ENCODE data around the gene STAG1.
"Not testable (repeated sequence)": the region's sequence is repeated elsewhere in the genome, so short reads cannot be mapped to it uniquely, and the experiment has no call there.

STAG1 gene

DNA sequence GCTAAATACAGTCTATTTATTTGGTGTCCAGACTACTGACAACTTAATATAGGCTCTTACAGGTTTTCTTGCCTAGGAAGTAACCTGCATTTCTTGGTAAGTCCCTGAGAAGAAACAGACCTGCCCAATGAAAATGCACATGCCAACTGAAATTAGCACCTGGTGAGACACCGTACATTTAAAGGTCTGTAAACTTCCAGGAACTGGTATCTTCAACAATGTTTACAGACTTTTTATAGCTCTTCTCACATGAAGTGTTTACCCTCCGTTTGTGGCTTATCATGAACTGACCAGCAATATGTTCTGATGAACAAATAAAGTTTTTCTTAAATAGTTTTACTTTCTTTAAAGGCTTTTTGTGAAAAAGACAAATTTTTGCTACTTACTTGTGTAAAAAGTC is 408.7 kb downstream of the STAG1 start:
- H3K4ac ChIP-seq (ENCODE audit: low read depth, low read length): no peak overlapping the region
- H2BK5ac ChIP-seq (ENCODE audit: low read depth, low read length, poor library complexity): no peak overlapping the region
- WGBS (ENCODE audit: extremely low coverage, insufficient coverage, insufficient read length): no CpG with 5 or more reads among the region's 2 CpGs

GRCh38 chr3:136336329-136337100 is 415.7 kb downstream of the STAG1 start:
- Histone ChIP-seq H3K4me1 (ENCODE audit: control insufficient read depth in 1 of 2, insufficient read depth in 2 of 2, low read length in 2 of 2) (no peaks in the 10 kb centered on the region), H4K8ac (ENCODE audit: low read depth, low read length) (no peak overlapping the region), H3K4me3 (ENCODE audit: low read depth, low read length) (no peak overlapping the region), H3K9ac (ENCODE audit: low read length) (no peak overlapping the region), H3K4me2 (ENCODE audit: low read length) (no peak overlapping the region), H3K79me1 (ENCODE audit: low read length) (no peaks in the 10 kb centered on the region), H2AK5ac (ENCODE audit: low read length) (no peak overlapping the region), H3K79me2 (ENCODE audit: control insufficient read depth, insufficient read depth, low read length, poor library complexity) (no peaks in the 10 kb centered on the region), H4K12ac (ENCODE audit: low read depth, low read length) (no peak overlapping the region), H3K36me3 (ENCODE audit: control insufficient read depth in 1 of 2, insufficient read depth in 2 of 2, low read length in 2 of 2) (peaks cover 6 to 26% of the 10 kb centered on the region in 2 experiments), H3K23ac (ENCODE audit: low read length) (no peak overlapping the region), H3K9me3 (ENCODE audit: insufficient read depth, low read depth, low read length) (no peaks in the 10 kb centered on the region), H3K14ac (ENCODE audit: low read length) (no peak overlapping the region), H4K91ac (ENCODE audit: low read depth, low read length) (no peak overlapping the region), H3K18ac (ENCODE audit: low read length) (no peak overlapping the region), H2BK12ac (ENCODE audit: low read length) (no peak overlapping the region), H3K27ac (ENCODE audit: low read depth, low read length) (no peak overlapping the region), H2BK5ac (ENCODE audit: low read depth, low read length, poor library complexity) (no peak overlapping the region), H2AFZ (ENCODE audit: insufficient read depth, low read length, poor library complexity) (no peak overlapping the region), H3K27me3 (ENCODE audit: insufficient read depth, low read length) (no peaks in the 10 kb centered on the region), H2BK120ac (ENCODE audit: insufficient read depth, low read length, poor library complexity) (no peak overlapping the region), H3K4ac (ENCODE audit: low read depth, low read length) (no peak overlapping the region)
- no CpG with 5 or more reads among the region's 4 CpGs for WGBS (ENCODE audit: extremely low coverage, insufficient coverage, insufficient read length)
- no peak for DNase-seq

More for the DNA sequence above, 408.7 kb downstream of the STAG1 start:
- no peaks in the 10 kb centered on the region for H3K79me1 ChIP-seq (ENCODE audit: low read length)
- H3K36me3 ChIP-seq (ENCODE audit: control insufficient read depth in 1 of 2, insufficient read depth in 2 of 2, low read length in 2 of 2): peaks cover 2 to 3% of the 10 kb centered on the region in 2 experiments
- H3K27ac ChIP-seq (ENCODE audit: low read depth, low read length): peak overlapping the region; percentile 9
- H4K8ac ChIP-seq (ENCODE audit: low read depth, low read length): no peak overlapping the region
- H3K4me1 ChIP-seq (ENCODE audit: control insufficient read depth in 1 of 2, insufficient read depth in 2 of 2, low read length in 2 of 2): peaks cover 7% of the 10 kb centered on the region in 2 experiments
- no peak overlapping the region for H4K91ac ChIP-seq (ENCODE audit: low read depth, low read length)
- no peak overlapping the region for H2BK12ac ChIP-seq (ENCODE audit: low read length)
- H3K23ac ChIP-seq (ENCODE audit: low read length): no peak overlapping the region
- H2AFZ ChIP-seq (ENCODE audit: insufficient read depth, low read length, poor library complexity): no peak overlapping the region
- H4K12ac ChIP-seq (ENCODE audit: low read depth, low read length): no peak overlapping the region
- no peak overlapping the region for H3K14ac ChIP-seq (ENCODE audit: low read length)
- no peaks in the 10 kb centered on the region for H3K9me3 ChIP-seq (ENCODE audit: insufficient read depth, low read depth, low read length)
- H3K4me3 ChIP-seq (ENCODE audit: low read depth, low read length): no peak overlapping the region
- no peak overlapping the region for H3K9ac ChIP-seq (ENCODE audit: low read length)
- H3K4me2 ChIP-seq (ENCODE audit: low read length): no peak overlapping the region
- H3K18ac ChIP-seq (ENCODE audit: low read length): no peak overlapping the region
- H3K79me2 ChIP-seq (ENCODE audit: control insufficient read depth, insufficient read depth, low read length, poor library complexity): no peaks in the 10 kb centered on the region
- H3K27me3 ChIP-seq (ENCODE audit: insufficient read depth, low read length): no peaks in the 10 kb centered on the region
- H2BK120ac ChIP-seq (ENCODE audit: insufficient read depth, low read length, poor library complexity): no peak overlapping the region
- H2AK5ac ChIP-seq (ENCODE audit: low read length): no peak overlapping the region
- DNase-seq: no peak

DNA sequence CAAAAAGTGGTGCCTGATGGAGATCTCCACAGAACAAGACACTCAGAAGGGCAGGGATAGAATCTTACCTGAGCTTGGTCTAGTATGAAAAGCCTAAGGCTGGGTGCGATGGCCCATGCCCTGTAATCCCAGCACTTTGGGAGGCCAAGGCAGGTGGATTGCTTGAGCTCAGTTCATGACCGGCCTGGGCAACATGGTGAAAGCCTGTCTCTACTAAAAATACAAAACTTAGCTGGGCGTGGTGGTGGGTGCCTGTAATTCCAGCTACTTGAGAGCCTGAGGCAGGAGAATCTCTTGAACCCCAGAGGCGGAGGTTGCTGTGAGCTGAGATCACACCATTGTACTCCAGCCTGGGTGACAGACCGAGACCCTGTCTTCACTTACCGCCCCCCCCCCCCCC is 417.5 kb downstream of the STAG1 start:
- not testable (repeated sequence) for H3K79me1 ChIP-seq (ENCODE audit: low read length)
- no CpG with 5 or more reads among the region's 6 CpGs for WGBS (ENCODE audit: extremely low coverage, insufficient coverage, insufficient read length)

DNA sequence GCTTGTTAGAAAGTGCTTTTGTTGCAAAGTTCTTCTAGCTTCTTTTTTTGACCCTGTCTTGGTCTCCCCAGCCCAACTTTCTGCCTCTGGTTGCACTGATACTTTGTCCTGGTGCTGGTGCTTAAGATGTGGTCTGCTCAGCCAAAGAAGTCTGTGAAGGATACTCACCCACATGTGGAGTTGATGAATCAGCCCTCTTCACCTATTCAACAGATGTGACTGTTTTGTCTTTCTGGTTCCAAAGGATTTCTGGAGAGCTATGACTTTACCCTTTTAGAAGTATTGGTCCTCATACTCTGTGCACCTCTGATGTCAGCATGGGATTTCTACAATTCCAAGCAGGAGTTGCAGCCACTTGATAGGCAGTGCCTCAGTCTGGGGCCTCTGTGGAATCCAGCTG is 418.0 kb downstream of the STAG1 start:
- no peak overlapping the region for H4K91ac ChIP-seq (ENCODE audit: low read depth, low read length)
- H2AK5ac ChIP-seq (ENCODE audit: low read length): no peak overlapping the region
- H3K18ac ChIP-seq (ENCODE audit: low read length): no peak overlapping the region

More for the DNA sequence above, 417.5 kb downstream of the STAG1 start:
- H3K4me1 ChIP-seq (ENCODE audit: control insufficient read depth in 1 of 2, insufficient read depth in 2 of 2, low read length in 2 of 2); H3K4me2 ChIP-seq (ENCODE audit: low read length); H3K4me3 ChIP-seq (ENCODE audit: low read depth, low read length); H3K79me2 ChIP-seq (ENCODE audit: control insufficient read depth, insufficient read depth, low read length, poor library complexity); H2BK120ac ChIP-seq (ENCODE audit: insufficient read depth, low read length, poor library complexity); H2AK5ac ChIP-seq (ENCODE audit: low read length); DNase-seq; H3K27me3 ChIP-seq (ENCODE audit: insufficient read depth, low read length); H3K4ac ChIP-seq (ENCODE audit: low read depth, low read length); H3K27ac ChIP-seq (ENCODE audit: low read depth, low read length); H4K91ac ChIP-seq (ENCODE audit: low read depth, low read length); H3K23ac ChIP-seq (ENCODE audit: low read length); H3K18ac ChIP-seq (ENCODE audit: low read length); H3K9me3 ChIP-seq (ENCODE audit: insufficient read depth, low read depth, low read length); H4K8ac ChIP-seq (ENCODE audit: low read depth, low read length); H2AFZ ChIP-seq (ENCODE audit: insufficient read depth, low read length, poor library complexity); H2BK12ac ChIP-seq (ENCODE audit: low read length); H3K14ac ChIP-seq (ENCODE audit: low read length); H3K9ac ChIP-seq (ENCODE audit: low read length); H2BK5ac ChIP-seq (ENCODE audit: low read depth, low read length, poor library complexity); H4K12ac ChIP-seq (ENCODE audit: low read depth, low read length): not testable (repeated sequence)
- peaks cover 6 to 26% of the 10 kb centered on the region in 2 experiments for H3K36me3 ChIP-seq (ENCODE audit: control insufficient read depth in 1 of 2, insufficient read depth in 2 of 2, low read length in 2 of 2)

More for the DNA sequence above, 418.0 kb downstream of the STAG1 start:
- Histone ChIP-seq H4K8ac (ENCODE audit: low read depth, low read length) (no peak overlapping the region), H2BK12ac (ENCODE audit: low read length) (no peak overlapping the region), H3K23ac (ENCODE audit: low read length) (no peak overlapping the region), H2BK120ac (ENCODE audit: insufficient read depth, low read length, poor library complexity) (no peak overlapping the region), H3K9ac (ENCODE audit: low read length) (no peak overlapping the region), H3K4ac (ENCODE audit: low read depth, low read length) (no peak overlapping the region), H3K27ac (ENCODE audit: low read depth, low read length) (no peak overlapping the region), H2AFZ (ENCODE audit: insufficient read depth, low read length, poor library complexity) (no peak overlapping the region), H3K79me2 (ENCODE audit: control insufficient read depth, insufficient read depth, low read length, poor library complexity) (no peaks in the 10 kb centered on the region), H3K4me1 (ENCODE audit: control insufficient read depth in 1 of 2, insufficient read depth in 2 of 2, low read length in 2 of 2) (no peaks in the 10 kb centered on the region), H3K4me2 (ENCODE audit: low read length) (no peak overlapping the region), H4K12ac (ENCODE audit: low read depth, low read length) (no peak overlapping the region), H2BK5ac (ENCODE audit: low read depth, low read length, poor library complexity) (no peak overlapping the region), H3K79me1 (ENCODE audit: low read length) (no peaks in the 10 kb centered on the region), H3K4me3 (ENCODE audit: low read depth, low read length) (no peak overlapping the region), H3K27me3 (ENCODE audit: insufficient read depth, low read length) (no peaks in the 10 kb centered on the region), H3K36me3 (ENCODE audit: control insufficient read depth in 1 of 2, insufficient read depth in 2 of 2, low read length in 2 of 2) (peaks cover 6 to 26% of the 10 kb centered on the region in 2 experiments), H3K14ac (ENCODE audit: low read length) (no peak overlapping the region), H3K9me3 (ENCODE audit: insufficient read depth, low read depth, low read length) (peaks cover under 1% of the 10 kb centered on the region)
- no peak for DNase-seq

Data from trophoblast cell (in vitro differentiated cells and primary cell).